Liver (tissue), 9 donors: ENCODE measurements around the gene USP38. TPM values are rescaled to one million over a fixed set of nuclear protein-coding genes. Genes with fewer than 3 reads are reported as not detected.
A peak's percentile ranks its signal among the peaks of the same experiment; 100 is the strongest.

Source experiments
- DNase-seq: peaks from one replicate; pipeline ENCODE4 v3.0.0-alpha.2; 2017; ENCODE audit warnings: low spot score
- H3K27ac ChIP-seq, 2 donors: one replicate each; pipeline ENCODE4 v1.7.0; 2013; ENCODE audit warnings: inconsistent platforms in 2 of 2, low read length in 2 of 2, control low read depth in 1 of 2, low read depth in 1 of 2, mild to moderate bottlenecking in 1 of 2
- H3K27me3 ChIP-seq, 4 donors: one replicate each; pipeline versions ENCODE4 v1.6.1 to v1.7.0; 2013; ENCODE audit warnings: low read length in 3 of 4, inconsistent platforms in 1 of 4, mild to moderate bottlenecking in 1 of 4, moderate library complexity in 1 of 4; ENCODE audit not compliant: control insufficient read depth in 4 of 4, insufficient read depth in 4 of 4
- H3K36me3 ChIP-seq, 4 donors: one replicate each; pipeline versions ENCODE4 v1.6.1 to v1.7.0; 2013; ENCODE audit warnings: low read length in 3 of 4, mild to moderate bottlenecking in 3 of 4, low read depth in 1 of 4, moderate library complexity in 1 of 4; ENCODE audit not compliant: control insufficient read depth in 4 of 4, insufficient read depth in 3 of 4
- H3K4me1 ChIP-seq, 4 donors: one replicate each; pipeline versions ENCODE4 v1.6.1 to v1.7.0; 2013; ENCODE audit warnings: low read length in 3 of 4, mild to moderate bottlenecking in 3 of 4, moderate library complexity in 1 of 4; ENCODE audit not compliant: control insufficient read depth in 4 of 4, insufficient read depth in 4 of 4
- H3K4me3 ChIP-seq, 3 donors: one replicate each; pipeline versions ENCODE4 v1.6.1 to v1.7.0; 2013; ENCODE audit warnings: low read length in 3 of 3, control low read depth in 1 of 3, low read depth in 1 of 3, mild to moderate bottlenecking in 1 of 3
- H3K9ac ChIP-seq, 2 donors: one replicate each; pipeline ENCODE4 v1.7.0; 2013; ENCODE audit warnings: low read length in 2 of 2, mild to moderate bottlenecking in 2 of 2, moderate library complexity in 2 of 2, control low read depth in 1 of 2, low read depth in 1 of 2
- H3K9me3 ChIP-seq, 4 donors: one replicate each; pipeline versions ENCODE4 v1.6.1 to v1.7.0; 2013; ENCODE audit warnings: low read length in 3 of 4; ENCODE audit not compliant: control insufficient read depth in 4 of 4
- EGR1 ChIP-seq, 2 donors: IDR thresholded peaks; 2 replicates each; pipeline ENCODE4 v1.6.1; 2016 to 2018; ENCODE audit warnings: antibody characterized with exemption in 2 of 2, low read depth in 2 of 2
- FOXA1 ChIP-seq: IDR thresholded peaks from 2 replicates; pipeline ENCODE4 v1.6.1; 2016; ENCODE audit warnings: antibody characterized with exemption
- FOXA2 ChIP-seq: IDR thresholded peaks from 2 replicates; pipeline ENCODE4 v1.6.1; 2016; ENCODE audit warnings: antibody characterized with exemption
- GABPA ChIP-seq, 2 donors: IDR thresholded peaks in 1 of 2; conservative IDR thresholded peaks in 1 of 2; 2 replicates each; pipeline ENCODE4 v1.6.1; 2016; ENCODE audit warnings: antibody characterized with exemption in 2 of 2, mild to moderate bottlenecking in 1 of 2, moderate library complexity in 1 of 2
- HNF4A ChIP-seq, 2 donors: conservative IDR thresholded peaks; 2 replicates each; pipeline ENCODE4 v1.6.1; 2016; ENCODE audit warnings: antibody characterized with exemption in 2 of 2, mild to moderate bottlenecking in 2 of 2
- HNF4G ChIP-seq: IDR thresholded peaks from 2 replicates; pipeline ENCODE4 v1.6.1; 2016; ENCODE audit warnings: antibody characterized with exemption
- JUND ChIP-seq, 2 donors: IDR thresholded peaks; 2 replicates each; pipeline ENCODE4 v1.6.1; 2016; ENCODE audit warnings: antibody characterized with exemption in 2 of 2
- NR2F2 ChIP-seq: IDR thresholded peaks from 2 replicates; pipeline ENCODE4 v1.6.1; 2016; ENCODE audit warnings: antibody characterized with exemption
- RAD21 ChIP-seq, 2 donors: IDR thresholded peaks; 2 replicates each; pipeline ENCODE4 v1.6.1; 2016; ENCODE audit warnings: antibody characterized with exemption in 2 of 2, mild to moderate bottlenecking in 2 of 2
- RXRA ChIP-seq, 2 donors: IDR thresholded peaks; 2 replicates each; pipeline ENCODE4 v1.6.1; 2017 to 2018; ENCODE audit warnings: antibody characterized with exemption in 2 of 2, mild to moderate bottlenecking in 1 of 2
- SP1 ChIP-seq: IDR thresholded peaks from 2 replicates; pipeline ENCODE4 v1.6.1; 2018; ENCODE audit warnings: antibody characterized with exemption, mild to moderate bottlenecking
- TAF1 ChIP-seq: conservative IDR thresholded peaks from 2 replicates; pipeline ENCODE4 v1.6.1; 2016; ENCODE audit warnings: antibody characterized with exemption, mild to moderate bottlenecking
- YY1 ChIP-seq: IDR thresholded peaks from 2 replicates; pipeline ENCODE4 v1.6.1; 2016; ENCODE audit warnings: antibody characterized with exemption, mild to moderate bottlenecking
- ZBTB33 ChIP-seq: IDR thresholded peaks from 2 replicates; pipeline ENCODE4 v1.6.1; 2016; ENCODE audit warnings: antibody characterized with exemption
- WGBS: extraction: QIAGEN DNeasy Blood & Tissue Kit; methylation state at CpG from one replicate; pipeline ENCODE4 v1.1.7; 2013; 5-methylcytosine and 5-hydroxymethylcytosine counted together
- polyA plus RNA-seq, 2 donors: library from polyadenylated mRNA; stranded (reverse) in 1 of 2; unstranded in 1 of 2; fragments of 200-250 nt in 1 of 2; fragments of >200 nt in 1 of 2; fragmentation: Nextera tagmentation in 1 of 2; extraction: Ambion mirVana in 1 of 2; gene quantifications; one replicate each; pipeline versions ENCODE4 v1.2.1 to v1.2.3, GENCODE V29; 2013 to 2015
- total RNA-seq, 2 donors: library from RNA; depleted of rRNA; stranded (reverse); fragments of >200 nt; gene quantifications; one replicate each; pipeline ENCODE4 v1.2.3, GENCODE V29; 2014
- TF ChIP-seq, protein P1 (sequence below): IDR thresholded peaks from 2 replicates; pipeline ENCODE4 v1.6.1; 2016; ENCODE audit warnings: antibody characterized with exemption
- TF ChIP-seq, protein P2 (sequence below): fragments of 150-350 bp; IDR thresholded peaks from 2 replicates; pipeline ENCODE4 v1.5.1; 2017; ENCODE audit warnings: improper control_type of control experiment, low read depth, low read length; ENCODE audit not compliant: missing input control
- TF ChIP-seq, protein P3 (sequence below): IDR thresholded peaks from 2 replicates; pipeline ENCODE4 v1.6.1; 2016; ENCODE audit warnings: antibody characterized with exemption, mild to moderate bottlenecking
- TF ChIP-seq, protein P4 (sequence below): IDR thresholded peaks from 2 replicates; pipeline ENCODE4 v1.6.1; 2016; ENCODE audit warnings: antibody characterized with exemption
- donor health status: healthy.
- donor health status: healthy.
- donor health status: healthy.
- donor health status: healthy.
- donor health status: healthy.

USP38 gene
- total and polyA plus RNA-seq, 4 donors: 6.1 to 36.1 (median 18.2) TPM

DNA sequence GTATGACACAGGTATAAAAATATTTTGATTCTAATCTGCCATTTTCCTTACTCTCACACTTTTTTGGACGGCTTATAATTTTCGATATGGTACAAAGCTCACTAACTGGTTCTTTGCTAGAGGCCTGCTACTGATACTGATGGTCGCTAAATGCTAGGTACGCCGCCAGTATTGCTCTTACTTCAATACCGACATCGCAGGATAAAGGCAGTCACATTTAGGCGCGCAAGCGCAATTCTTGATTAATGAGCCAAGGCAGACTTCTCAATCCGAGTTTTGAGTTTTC, 557 bp upstream of the USP38 start:
- peaks cover 5 to 25% (median 18%) of the 10 kb centered on the region in 4 donors for H3K4me1 ChIP-seq

DNA sequence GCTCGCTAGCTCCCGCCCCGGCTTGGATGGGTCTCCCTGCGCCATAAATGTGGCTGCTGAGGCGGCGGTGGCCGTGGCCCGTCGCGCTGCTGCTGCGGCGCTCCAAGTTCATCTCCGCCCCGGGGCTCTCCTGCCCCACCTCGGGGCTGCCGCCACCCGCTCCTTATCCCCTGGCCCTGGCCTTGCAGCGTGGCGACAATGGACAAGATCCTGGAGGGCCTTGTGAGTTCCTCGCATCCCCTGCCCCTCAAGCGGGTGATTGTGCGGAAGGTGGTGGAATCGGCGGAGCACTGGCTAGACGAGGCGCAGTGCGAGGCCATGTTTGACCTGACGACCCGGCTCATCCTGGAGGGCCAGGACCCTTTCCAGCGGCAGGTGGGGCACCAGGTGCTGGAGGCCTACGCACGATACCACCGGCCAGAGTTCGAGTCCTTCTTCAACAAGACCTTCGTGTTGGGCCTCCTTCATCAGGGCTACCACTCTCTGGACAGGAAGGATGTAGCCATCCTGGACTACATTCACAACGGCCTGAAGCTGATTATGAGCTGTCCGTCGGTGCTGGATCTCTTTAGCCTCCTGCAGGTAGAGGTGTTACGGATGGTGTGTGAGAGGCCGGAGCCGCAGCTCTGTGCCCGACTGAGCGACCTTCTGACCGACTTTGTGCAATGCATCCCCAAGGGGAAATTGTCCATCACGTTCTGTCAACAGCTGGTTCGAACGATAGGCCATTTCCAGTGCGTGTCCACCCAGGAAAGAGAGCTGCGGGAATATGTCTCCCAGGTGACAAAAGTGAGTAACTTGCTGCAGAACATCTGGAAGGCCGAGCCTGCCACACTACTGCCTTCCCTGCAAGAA, 763 bp downstream of the USP38 start:
- peaks cover 5 to 32% (median 23%) of the 10 kb centered on the region in 4 donors for H3K4me1 ChIP-seq
- no peaks in the 10 kb centered on the region for H3K9me3 ChIP-seq
- peak overlapping the region; percentile 72 to 100 (median 85) for H3K4me3 ChIP-seq
- H3K27me3 ChIP-seq: no peaks in the 10 kb centered on the region
- H3K9ac ChIP-seq: peak overlapping the region; percentile 69 to 85
- WGBS: under 1% methylated on average over 50 of the region's 50 CpGs
- peak overlapping the region; percentile 92 to 97 for H3K27ac ChIP-seq
- peak; percentile 57 for DNase-seq
- peak; percentile 10 for TF ChIP-seq YY1
- TF ChIP-seq, protein P1, sequence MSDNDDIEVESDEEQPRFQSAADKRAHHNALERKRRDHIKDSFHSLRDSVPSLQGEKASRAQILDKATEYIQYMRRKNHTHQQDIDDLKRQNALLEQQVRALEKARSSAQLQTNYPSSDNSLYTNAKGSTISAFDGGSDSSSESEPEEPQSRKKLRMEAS: no peak
- H3K36me3 ChIP-seq: peaks cover 0 to 3% (median under 1%) of the 10 kb centered on the region in 4 donors

More for the DNA sequence above, 557 bp upstream of the USP38 start:
- Histone ChIP-seq H3K36me3 (no peaks in the 10 kb centered on the region), H3K27ac (peak overlapping the region; percentile 92 to 97), H3K27me3 (no peaks in the 10 kb centered on the region), H3K9me3 (no peaks in the 10 kb centered on the region), H3K9ac (peak overlapping the region; percentile 88 to 93), H3K4me3 (peak overlapping the region; percentile 72 to 86 (median 85))
- no peak for TF ChIP-seq TAF1
- TF ChIP-seq YY1: peak; percentile 65
- no peak for DNase-seq
- WGBS: under 1% methylated on average over 11 of the region's 11 CpGs

- TF ChIP-seq ZBTB33 (no peak), NR2F2 (peak; percentile 27), YY1 (no peak), TAF1 (no peak), RXRA (IDR thresholded peaks at IDR 0.05) (peak; percentile 36 to 58), HNF4A (conservative IDR thresholded peaks at IDR 0.05) (peak; percentile 83 to 88), GABPA (IDR thresholded peaks at IDR 0.05 in 1 of 2, conservative IDR thresholded peaks at IDR 0.05 in 1 of 2) (peak in 1 of 2 donors; percentile 46), EGR1 (IDR thresholded peaks at IDR 0.05; ENCODE audit: low read depth in 2 of 2) (no peak), JUND (IDR thresholded peaks at IDR 0.05) (no peak), FOXA1 (no peak), FOXA2 (no peak), HNF4G (peak; percentile 96), SP1 (no peak), RAD21 (IDR thresholded peaks at IDR 0.05) (no peak)
- TF ChIP-seq, protein P2, sequence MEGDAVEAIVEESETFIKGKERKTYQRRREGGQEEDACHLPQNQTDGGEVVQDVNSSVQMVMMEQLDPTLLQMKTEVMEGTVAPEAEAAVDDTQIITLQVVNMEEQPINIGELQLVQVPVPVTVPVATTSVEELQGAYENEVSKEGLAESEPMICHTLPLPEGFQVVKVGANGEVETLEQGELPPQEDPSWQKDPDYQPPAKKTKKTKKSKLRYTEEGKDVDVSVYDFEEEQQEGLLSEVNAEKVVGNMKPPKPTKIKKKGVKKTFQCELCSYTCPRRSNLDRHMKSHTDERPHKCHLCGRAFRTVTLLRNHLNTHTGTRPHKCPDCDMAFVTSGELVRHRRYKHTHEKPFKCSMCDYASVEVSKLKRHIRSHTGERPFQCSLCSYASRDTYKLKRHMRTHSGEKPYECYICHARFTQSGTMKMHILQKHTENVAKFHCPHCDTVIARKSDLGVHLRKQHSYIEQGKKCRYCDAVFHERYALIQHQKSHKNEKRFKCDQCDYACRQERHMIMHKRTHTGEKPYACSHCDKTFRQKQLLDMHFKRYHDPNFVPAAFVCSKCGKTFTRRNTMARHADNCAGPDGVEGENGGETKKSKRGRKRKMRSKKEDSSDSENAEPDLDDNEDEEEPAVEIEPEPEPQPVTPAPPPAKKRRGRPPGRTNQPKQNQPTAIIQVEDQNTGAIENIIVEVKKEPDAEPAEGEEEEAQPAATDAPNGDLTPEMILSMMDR: no peak
- TF ChIP-seq, protein P3, sequence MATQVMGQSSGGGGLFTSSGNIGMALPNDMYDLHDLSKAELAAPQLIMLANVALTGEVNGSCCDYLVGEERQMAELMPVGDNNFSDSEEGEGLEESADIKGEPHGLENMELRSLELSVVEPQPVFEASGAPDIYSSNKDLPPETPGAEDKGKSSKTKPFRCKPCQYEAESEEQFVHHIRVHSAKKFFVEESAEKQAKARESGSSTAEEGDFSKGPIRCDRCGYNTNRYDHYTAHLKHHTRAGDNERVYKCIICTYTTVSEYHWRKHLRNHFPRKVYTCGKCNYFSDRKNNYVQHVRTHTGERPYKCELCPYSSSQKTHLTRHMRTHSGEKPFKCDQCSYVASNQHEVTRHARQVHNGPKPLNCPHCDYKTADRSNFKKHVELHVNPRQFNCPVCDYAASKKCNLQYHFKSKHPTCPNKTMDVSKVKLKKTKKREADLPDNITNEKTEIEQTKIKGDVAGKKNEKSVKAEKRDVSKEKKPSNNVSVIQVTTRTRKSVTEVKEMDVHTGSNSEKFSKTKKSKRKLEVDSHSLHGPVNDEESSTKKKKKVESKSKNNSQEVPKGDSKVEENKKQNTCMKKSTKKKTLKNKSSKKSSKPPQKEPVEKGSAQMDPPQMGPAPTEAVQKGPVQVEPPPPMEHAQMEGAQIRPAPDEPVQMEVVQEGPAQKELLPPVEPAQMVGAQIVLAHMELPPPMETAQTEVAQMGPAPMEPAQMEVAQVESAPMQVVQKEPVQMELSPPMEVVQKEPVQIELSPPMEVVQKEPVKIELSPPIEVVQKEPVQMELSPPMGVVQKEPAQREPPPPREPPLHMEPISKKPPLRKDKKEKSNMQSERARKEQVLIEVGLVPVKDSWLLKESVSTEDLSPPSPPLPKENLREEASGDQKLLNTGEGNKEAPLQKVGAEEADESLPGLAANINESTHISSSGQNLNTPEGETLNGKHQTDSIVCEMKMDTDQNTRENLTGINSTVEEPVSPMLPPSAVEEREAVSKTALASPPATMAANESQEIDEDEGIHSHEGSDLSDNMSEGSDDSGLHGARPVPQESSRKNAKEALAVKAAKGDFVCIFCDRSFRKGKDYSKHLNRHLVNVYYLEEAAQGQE: no peak
- TF ChIP-seq, protein P1: peak; percentile 18
- TF ChIP-seq, protein P4, sequence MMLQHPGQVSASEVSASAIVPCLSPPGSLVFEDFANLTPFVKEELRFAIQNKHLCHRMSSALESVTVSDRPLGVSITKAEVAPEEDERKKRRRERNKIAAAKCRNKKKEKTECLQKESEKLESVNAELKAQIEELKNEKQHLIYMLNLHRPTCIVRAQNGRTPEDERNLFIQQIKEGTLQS: no peak
- Histone ChIP-seq H3K9me3 (no peaks in the 10 kb centered on the region), H3K4me1 (peaks cover 5 to 32% (median 23%) of the 10 kb centered on the region in 4 donors), H3K4me3 (peak overlapping the region; percentile 72 to 100 (median 85)), H3K9ac (peak overlapping the region; percentile 69 to 85), H3K27ac (peak overlapping the region; percentile 92 to 97), H3K27me3 (no peaks in the 10 kb centered on the region), H3K36me3 (peaks cover 0 to 7% (median 3%) of the 10 kb centered on the region in 4 donors)
- WGBS: 3% methylated on average over 6 of the region's 6 CpGs
- DNase-seq: no peak
These were observed 1.5 kb downstream of the USP38 start for GRCh38 chr4:143186212-143186611.
